H1 (cell line): ENCODE data around the gene SRSF6. TPM values are rescaled to one million over a fixed set of nuclear protein-coding genes. Genes with fewer than 3 reads are reported as not detected.

Experiments
- CTCF ChIA-PET: fragments of 300-600 bp; sonication (Branson Sonifier 250); formaldehyde crosslinking; loops from one replicate; lab custom pipeline; 2021; ENCODE audit not compliant: partially characterized antibody; lab: Charles Lee
- POLR2A ChIA-PET: fragments of 300-600 bp; sonication (Branson Sonifier 250); formaldehyde crosslinking; loops from one replicate; lab custom pipeline; 2021; ENCODE audit warnings: inconsistent platforms; ENCODE audit not compliant: partially characterized antibody; lab: Charles Lee
- DNase-seq, 2 experiments: peaks; one replicate each; pipeline versions ENCODE4 v3.0.0 to v3.0.0-alpha.2; 2010 to 2022; ENCODE audit warnings: low spot score in 2 of 2, low read depth in 1 of 2, mixed read lengths in 1 of 2
- FAIRE-seq: peaks from 2 replicates; lab custom pipeline; 2011; peaks lifted over from hg19 to GRCh38; lab: Jason Lieb, UNC
- H2AFZ ChIP-seq: 2 replicates; pipeline ENCODE4 v1.8.1; 2012; ENCODE audit warnings: low read length, inconsistent platforms
- H2AK5ac ChIP-seq: 2 replicates; pipeline ENCODE4 v1.6.1; 2013; ENCODE audit warnings: low read depth, low read length
- H2BK120ac ChIP-seq: replicated peaks from 2 replicates; pipeline ENCODE3; 2013; ENCODE audit warnings: low read depth, low read length, inconsistent platforms
- H2BK12ac ChIP-seq: 2 replicates; pipeline ENCODE4 v1.6.1; 2013; ENCODE audit warnings: low read depth, low read length
- H2BK15ac ChIP-seq: 2 replicates; pipeline ENCODE4 v1.6.1; 2013; ENCODE audit warnings: low read length
- H2BK20ac ChIP-seq: 2 replicates; pipeline ENCODE4 v1.6.1; 2013; ENCODE audit warnings: low read length
- H2BK5ac ChIP-seq: 2 replicates; pipeline ENCODE4 v1.6.1; 2013; ENCODE audit warnings: low read depth, low read length
- H3K14ac ChIP-seq: 2 replicates; pipeline ENCODE4 v1.6.1; 2013; ENCODE audit warnings: inconsistent platforms; ENCODE audit not compliant: insufficient read length
- H3K18ac ChIP-seq: 2 replicates; pipeline ENCODE4 v1.6.1; 2013; ENCODE audit warnings: low read length; ENCODE audit errors: extremely low read depth
- H3K23ac ChIP-seq: 2 replicates; pipeline ENCODE4 v1.6.1; 2013; ENCODE audit warnings: inconsistent platforms; ENCODE audit not compliant: insufficient read length
- H3K23me2 ChIP-seq: 2 replicates; pipeline ENCODE4 v1.6.1; 2013; ENCODE audit warnings: low read depth, low read length
- H3K27ac ChIP-seq: 2 replicates; pipeline ENCODE4 v1.6.1; 2011; ENCODE audit warnings: low read depth, low read length, inconsistent platforms
- H3K27me3 ChIP-seq, 4 experiments: replicated peaks in 1 of 4; 1 replicate in 1 of 4; 2 replicates in 3 of 4; pipeline versions ENCODE4 v1.6.1 to v1.8.1; 2011 to 2013; ENCODE audit warnings: low read length in 3 of 4, mild to moderate bottlenecking in 3 of 4, inconsistent platforms in 2 of 4, mixed read lengths in 2 of 4, moderate library complexity in 1 of 4; ENCODE audit not compliant: control insufficient read depth in 3 of 4, insufficient read depth in 3 of 4; ENCODE audit errors: extremely low read depth in 1 of 4
- H3K36me3 ChIP-seq, 4 experiments: 2 replicates each; pipeline versions ENCODE4 v1.6.1 to v1.8.1; 2011 to 2013; ENCODE audit warnings: mild to moderate bottlenecking in 4 of 4, low read length in 3 of 4, moderate library complexity in 2 of 4, control low read depth in 1 of 4, inconsistent platforms in 1 of 4; ENCODE audit not compliant: insufficient read depth in 4 of 4, control insufficient read depth in 2 of 4
- H3K4ac ChIP-seq: replicated peaks from 2 replicates; pipeline ENCODE3; 2013; ENCODE audit warnings: low read length, low read depth, mixed read lengths, inconsistent platforms; ENCODE audit not compliant: insufficient read length
- H3K4me1 ChIP-seq, 4 experiments: replicated peaks in 1 of 4; 1 replicate in 1 of 4; 2 replicates in 3 of 4; pipeline versions ENCODE4 v1.6.1 to v1.8.1; 2011 to 2013; ENCODE audit warnings: low read length in 3 of 4, inconsistent platforms in 2 of 4, mixed read lengths in 1 of 4; ENCODE audit not compliant: insufficient read depth in 4 of 4, control insufficient read depth in 3 of 4
- H3K4me2 ChIP-seq, 2 experiments: 2 replicates each; pipeline versions ENCODE4 v1.6.1 to v1.8.1; 2011 to 2013; ENCODE audit warnings: low read depth in 2 of 2, low read length in 2 of 2, control low read depth in 1 of 2, inconsistent platforms in 1 of 2, mild to moderate bottlenecking in 1 of 2; ENCODE audit not compliant: insufficient read depth in 1 of 2
- H3K4me3 ChIP-seq, 4 experiments: fragments of 200-600, 300-600 bp in 1 of 4; sonication (generic), shearing (Covaris generic), sonication (Bioruptor Twin) in 1 of 4; 2 replicates each; pipeline versions ENCODE4 v1.5.1 to v1.8.1; 2011 to 2016; ENCODE audit warnings: low read length in 4 of 4, low read depth in 3 of 4, control low read depth in 2 of 4, inconsistent platforms in 2 of 4, mild to moderate bottlenecking in 2 of 4, mixed read lengths in 1 of 4, moderate library complexity in 1 of 4; ENCODE audit not compliant: insufficient read depth in 2 of 4; ENCODE audit errors: extremely low read depth in 1 of 4
- H3K56ac ChIP-seq: replicated peaks from 2 replicates; pipeline ENCODE3; 2013; ENCODE audit warnings: low read depth, mild to moderate bottlenecking, mixed read lengths, low read length, inconsistent platforms; ENCODE audit not compliant: insufficient read length
- H3K79me1 ChIP-seq: 2 replicates; pipeline ENCODE4 v1.6.1; 2013; ENCODE audit warnings: low read depth, low read length, control low read depth
- H3K79me2 ChIP-seq, 2 experiments: 2 replicates each; pipeline versions ENCODE4 v1.6.1 to v1.8.1; 2012 to 2013; ENCODE audit warnings: low read length in 2 of 2, mild to moderate bottlenecking in 2 of 2, inconsistent platforms in 1 of 2; ENCODE audit not compliant: insufficient read depth in 2 of 2, control insufficient read depth in 1 of 2
- H3K9ac ChIP-seq, 4 experiments: replicated peaks in 1 of 4; 1 replicate in 1 of 4; 2 replicates in 3 of 4; pipeline versions ENCODE4 v1.6.1 to v1.8.1; 2011 to 2013; ENCODE audit warnings: low read depth in 3 of 4, low read length in 3 of 4, control low read depth in 2 of 4, mild to moderate bottlenecking in 2 of 4, moderate library complexity in 2 of 4, inconsistent platforms in 1 of 4; ENCODE audit errors: extremely low read depth in 1 of 4
- H3K9me3 ChIP-seq, 2 experiments: 2 replicates each; pipeline versions ENCODE4 v1.6.1 to v1.8.1; 2012 to 2013; ENCODE audit warnings: mild to moderate bottlenecking in 2 of 2, moderate library complexity in 2 of 2, control low read depth in 1 of 2, inconsistent platforms in 1 of 2, low read depth in 1 of 2, low read length in 1 of 2, mixed read lengths in 1 of 2; ENCODE audit not compliant: insufficient read depth in 2 of 2
- H4K20me1 ChIP-seq, 2 experiments: replicated peaks in 1 of 2; 2 replicates each; pipeline versions ENCODE3 to v1.8.1; 2011 to 2013; ENCODE audit warnings: inconsistent platforms in 2 of 2, low read length in 2 of 2, mild to moderate bottlenecking in 1 of 2; ENCODE audit not compliant: insufficient read depth in 2 of 2, control insufficient read depth in 1 of 2
- H4K5ac ChIP-seq: 2 replicates; pipeline ENCODE4 v1.6.1; 2013; ENCODE audit warnings: low read length, low read depth, mixed read lengths, inconsistent platforms; ENCODE audit not compliant: insufficient read length
- H4K8ac ChIP-seq: 2 replicates; pipeline ENCODE4 v1.8.0; 2013; ENCODE audit warnings: mild to moderate bottlenecking, moderate library complexity, low read length, inconsistent platforms; ENCODE audit not compliant: insufficient read depth; ENCODE audit errors: extremely low read depth
- H4K91ac ChIP-seq: replicated peaks from 2 replicates; pipeline ENCODE3; 2013; ENCODE audit warnings: low read length, mixed read lengths, inconsistent platforms; ENCODE audit not compliant: insufficient read length
- JUN ChIP-seq: IDR thresholded peaks from 2 replicates; pipeline ENCODE4 v1.6.1; 2011; ENCODE audit warnings: low read depth, mild to moderate bottlenecking, improper control_type of control experiment, low read length
- RAD21 ChIP-seq, 2 experiments: IDR thresholded peaks in 1 of 2; conservative IDR thresholded peaks in 1 of 2; 2 replicates each; pipeline ENCODE4 v1.6.1; 2011; ENCODE audit warnings: low read depth in 2 of 2, low read length in 2 of 2, improper control_type of control experiment in 1 of 2, inconsistent platforms in 1 of 2, mild to moderate bottlenecking in 1 of 2, moderate library complexity in 1 of 2
- WGBS, 2 experiments: shearing (Covaris generic) in 1 of 2; methylation state at CpG; one replicate each; pipeline versions ENCODE4 v1.1.6 to v1.1.7; 2013 to 2015; ENCODE audit warnings: low lambda C conversion rate in 2 of 2, mixed read lengths in 2 of 2, inconsistent platforms in 1 of 2, low coverage in 1 of 2, missing lambda C conversion rate in 1 of 2; ENCODE audit not compliant: insufficient replicate concordance in 2 of 2, insufficient coverage in 1 of 2, insufficient read length in 1 of 2; ENCODE audit errors: extremely low coverage in 1 of 2, missing lambda C conversion rate in 1 of 2; 5-methylcytosine and 5-hydroxymethylcytosine counted together
- polyA plus RNA-seq, 7 experiments: library from polyadenylated mRNA; depleted of rRNA in 3 of 7; stranded (reverse) in 5 of 7; unstranded in 2 of 7; fragments of >200 nt in 5 of 7; fragments of 200-250 nt in 2 of 7; gene quantifications; 1 replicate in 5 of 7; 2 replicates in 1 of 7; 4 replicates in 1 of 7; pipeline versions ENCODE4 v1.2.1 to v1.2.3, GENCODE V29; 2011 to 2013; ENCODE audit warnings: missing spikeins in 2 of 7, mixed read lengths in 2 of 7
- total RNA-seq: library from RNA; stranded (reverse); fragmentation: NEBNext Ultra II Directional; extraction: Animal tissue kit (Norgen Biotek cat#: 25700); gene quantifications from 2 replicates; pipeline ENCODE4 v1.2.1, GENCODE V29; 2021
- TF ChIP-seq, protein P1 (sequence below), 3 experiments: IDR thresholded peaks; 1 replicate in 2 of 3; 2 replicates in 1 of 3; pipeline versions ENCODE4 v1.5.1 to v1.6.1; 2011; ENCODE audit warnings: low read length in 3 of 3, mild to moderate bottlenecking in 3 of 3, inconsistent platforms in 2 of 3, low read depth in 1 of 3, moderate library complexity in 1 of 3; ENCODE audit not compliant: insufficient read depth in 1 of 3; ENCODE audit errors: control extremely low read depth in 1 of 3

The SRSF6 gene
- total and polyA plus RNA-seq, 2 of the 8 experiments (the other 6 are each of a cell fraction or from before 2014, with no cell fraction given), result 48.0 to 171 TPM

- peak in 1 of 2 experiments; percentile 60 for DNase-seq
- ChIA-PET CTCF (interaction anchor here (0.6 to 1.9 kb wide), 23 partner anchors 9 to 1250 kb away, joined by 3 to 15 read pairs (median 4); partner anchors contain the start of genes IFT52 and SRSF6), POLR2A (interaction anchor here (0.9 to 2.7 kb wide), 6 partner anchors 9 to 70 kb away, joined by 3 to 38 read pairs (median 10); partner anchors contain the start of genes L3MBTL1 and SRSF6)
- Histone ChIP-seq H3K4ac (no peak overlapping the region), H2BK5ac (no peak overlapping the region), H2BK12ac (no peak overlapping the region), H4K20me1 (no peaks in the 10 kb centered on the region), H4K8ac (no peak overlapping the region), H2BK120ac (no peak overlapping the region), H4K5ac (no peak overlapping the region), H4K91ac (no peak overlapping the region), H2BK20ac (no peak overlapping the region), H2AK5ac (no peak overlapping the region), H3K14ac (no peak overlapping the region), H3K23ac (no peak overlapping the region), H3K9ac (no peak overlapping the region), H3K27me3 (no peaks in the 10 kb centered on the region; a peak in 1 of 7 replicates), H3K9me3 (no peaks in the 10 kb centered on the region), H3K18ac (no peak overlapping the region; the same call in 1 of the 2 replicates), H3K23me2 (no peaks in the 10 kb centered on the region), H3K36me3 (no peaks in the 10 kb centered on the region), H3K56ac (no peak overlapping the region), H3K4me2 (no peak overlapping the region), H3K4me1 (no peaks in the 10 kb centered on the region), H2AFZ (peak overlapping the region; percentile 67; the same call in 1 of the 2 replicates), H3K27ac (no peak overlapping the region), H2BK15ac (no peak overlapping the region), H3K79me2 (no peaks in the 10 kb centered on the region), H3K79me1 (no peaks in the 10 kb centered on the region), H3K4me3 (no peak overlapping the region)
- WGBS, 2 experiments, result 46% methylated on average over 9 of the region's 9 CpGs; no CpG with 5 or more reads in 1 of the 2 experiments
- TF ChIP-seq, protein P1, sequence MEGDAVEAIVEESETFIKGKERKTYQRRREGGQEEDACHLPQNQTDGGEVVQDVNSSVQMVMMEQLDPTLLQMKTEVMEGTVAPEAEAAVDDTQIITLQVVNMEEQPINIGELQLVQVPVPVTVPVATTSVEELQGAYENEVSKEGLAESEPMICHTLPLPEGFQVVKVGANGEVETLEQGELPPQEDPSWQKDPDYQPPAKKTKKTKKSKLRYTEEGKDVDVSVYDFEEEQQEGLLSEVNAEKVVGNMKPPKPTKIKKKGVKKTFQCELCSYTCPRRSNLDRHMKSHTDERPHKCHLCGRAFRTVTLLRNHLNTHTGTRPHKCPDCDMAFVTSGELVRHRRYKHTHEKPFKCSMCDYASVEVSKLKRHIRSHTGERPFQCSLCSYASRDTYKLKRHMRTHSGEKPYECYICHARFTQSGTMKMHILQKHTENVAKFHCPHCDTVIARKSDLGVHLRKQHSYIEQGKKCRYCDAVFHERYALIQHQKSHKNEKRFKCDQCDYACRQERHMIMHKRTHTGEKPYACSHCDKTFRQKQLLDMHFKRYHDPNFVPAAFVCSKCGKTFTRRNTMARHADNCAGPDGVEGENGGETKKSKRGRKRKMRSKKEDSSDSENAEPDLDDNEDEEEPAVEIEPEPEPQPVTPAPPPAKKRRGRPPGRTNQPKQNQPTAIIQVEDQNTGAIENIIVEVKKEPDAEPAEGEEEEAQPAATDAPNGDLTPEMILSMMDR (IDR thresholded peaks at IDR 0.05; ENCODE audit: control extremely low read depth in 1 of 3, insufficient read depth in 1 of 3, low read depth in 1 of 3, low read length in 3 of 3), result peak; percentile 64 to 78 (median 74)
- TF ChIP-seq RAD21 (IDR thresholded peaks at IDR 0.05 in 1 of 2, conservative IDR thresholded peaks at IDR 0.05 in 1 of 2; ENCODE audit: low read depth in 2 of 2, low read length in 2 of 2) (peak; percentile 89), JUN (no peak)
- FAIRE-seq, result peak; percentile 92
Observed at GRCh38 chr20:43448748-43449535, 8.8 kb upstream of the SRSF6 start.
